Measurements from ENCODE around the gene CLPTM1. TPM values are rescaled to one million over a fixed set of nuclear protein-coding genes. Genes with fewer than 3 reads are reported as not detected.

CLPTM1 gene
- polyA plus RNA-seq, 1 of the 3 experiments (the other 2 are of a cell fraction): 86.5 TPM

GRCh38 chr19:44948763-44949374 is 6.3 kb upstream of the CLPTM1 start:
- H3K9me3 ChIP-seq: no peaks in the 10 kb centered on the region
- no peak overlapping the region for H3K27ac ChIP-seq (ENCODE audit: low read depth in 2 of 2, low read length in 1 of 2)
- H3K9me2 ChIP-seq: no peaks in the 10 kb centered on the region
- no peak overlapping the region for H3K9ac ChIP-seq
- no peak for DNase-seq
- no peaks in the 10 kb centered on the region for H4K20me1 ChIP-seq (ENCODE audit: insufficient read depth)
- H2AFZ ChIP-seq (ENCODE audit: low read depth): no peak overlapping the region
- WGBS (ENCODE audit: low lambda C conversion rate): 70% methylated on average over 2 of the region's 5 CpGs
- H3K4me1 ChIP-seq (ENCODE audit: control insufficient read depth in 1 of 2, insufficient read depth in 2 of 2, low read depth in 1 of 2, low read length in 1 of 2): peaks cover 0 to 5% of the 10 kb centered on the region in 2 experiments; a peak in 1 of 4 replicates
- H3K79me2 ChIP-seq (ENCODE audit: insufficient read depth): peaks cover 3% of the 10 kb centered on the region; the same call in 1 of the 2 replicates
- H3K4me3 ChIP-seq (ENCODE audit: low read depth in 2 of 2, low read length in 1 of 2): no peak overlapping the region
- CTCF ChIA-PET: interaction anchor here (0.5 to 10.2 kb wide), 3 partner anchors 39 to 575 kb away, joined by 4 to 131 read pairs (median 57); partner anchors contain the start of gene APOE
- POLR2A ChIA-PET: interaction anchor here (1.2 kb wide), 1 partner anchor 39 kb away, joined by 3 read pairs; no protein-coding TSS in a partner anchor
- no peak overlapping the region for H3K4me2 ChIP-seq
- H3F3A ChIP-seq (replicated peaks; ENCODE audit: insufficient read depth): peaks cover 5% of the 10 kb centered on the region
- TF ChIP-seq EP300 (IDR thresholded peaks at IDR 0.05; ENCODE audit: borderline replicate concordance in 1 of 2, low read depth in 1 of 2, low read length in 1 of 2) (no peak), USF2 (IDR thresholded peaks at IDR 0.05; ENCODE audit: borderline replicate concordance, low read depth, low read length) (no peak), RAD21 (IDR thresholded peaks at IDR 0.05; ENCODE audit: low read length) (no peak), MEF2A (IDR thresholded peaks at IDR 0.05; ENCODE audit: borderline replicate concordance, low read depth) (no peak), RFX5 (IDR thresholded peaks at IDR 0.05; ENCODE audit: low read length) (no peak), RXRA (IDR thresholded peaks at IDR 0.05; ENCODE audit: borderline replicate concordance, low read depth) (no peak), FOXM1 (IDR thresholded peaks at IDR 0.05; ENCODE audit: low read depth) (no peak), CHD2 (IDR thresholded peaks at IDR 0.05; ENCODE audit: low read length, partially characterized antibody) (no peak), JUND (IDR thresholded peaks at IDR 0.05) (no peak)
- H3K36me3 ChIP-seq (replicated peaks in 1 of 2; ENCODE audit: control insufficient read depth in 1 of 2, insufficient read depth in 2 of 2, low read length in 1 of 2): peaks cover 3 to 6% of the 10 kb centered on the region in 2 experiments
- no peaks in the 10 kb centered on the region for H3K27me3 ChIP-seq (ENCODE audit: insufficient read depth)

GRCh38 chr19:44949550-44949949 is 5.6 kb upstream of the CLPTM1 start:
- WGBS (ENCODE audit: low lambda C conversion rate): 82% methylated on average over 9 of the region's 9 CpGs
- DNase-seq: no peak
- Histone ChIP-seq H2AFZ (ENCODE audit: low read depth) (no peak overlapping the region), H3K27me3 (ENCODE audit: insufficient read depth) (no peaks in the 10 kb centered on the region), H3K9me3 (no peaks in the 10 kb centered on the region), H3K4me3 (ENCODE audit: low read depth in 2 of 2, low read length in 1 of 2) (no peak overlapping the region), H3K9me2 (no peaks in the 10 kb centered on the region), H3K79me2 (ENCODE audit: insufficient read depth) (peaks cover 3% of the 10 kb centered on the region; the same call in 1 of the 2 replicates), H3K36me3 (replicated peaks in 1 of 2; ENCODE audit: control insufficient read depth in 1 of 2, insufficient read depth in 2 of 2, low read length in 1 of 2) (peaks cover 3 to 6% of the 10 kb centered on the region in 2 experiments), H3F3A (replicated peaks; ENCODE audit: insufficient read depth) (peaks cover 8% of the 10 kb centered on the region), H3K4me2 (no peak overlapping the region), H3K27ac (ENCODE audit: low read depth in 2 of 2, low read length in 1 of 2) (no peak overlapping the region), H3K9ac (no peak overlapping the region), H4K20me1 (ENCODE audit: insufficient read depth) (no peaks in the 10 kb centered on the region), H3K4me1 (ENCODE audit: control insufficient read depth in 1 of 2, insufficient read depth in 2 of 2, low read depth in 1 of 2, low read length in 1 of 2) (peaks cover 0 to 5% of the 10 kb centered on the region in 2 experiments; a peak in 1 of 4 replicates)
- CTCF ChIA-PET: interaction anchor here (5.9 to 10.2 kb wide), 2 partner anchors 40 to 46 kb away, joined by 57 to 131 read pairs; partner anchors contain the start of gene APOE
- POLR2A ChIA-PET: interaction anchor here (1.2 kb wide), 1 partner anchor 40 kb away, joined by 3 read pairs; no protein-coding TSS in a partner anchor
- no peak for TF ChIP-seq TCF12 (IDR thresholded peaks at IDR 0.05)
- TF ChIP-seq YY1 (IDR thresholded peaks at IDR 0.05; ENCODE audit: low read depth): no peak
- TF ChIP-seq TAF1 (IDR thresholded peaks at IDR 0.05; ENCODE audit: borderline replicate concordance, low read depth, low read length): no peak
- no peak for TF ChIP-seq NFIC (IDR thresholded peaks at IDR 0.05; ENCODE audit: borderline replicate concordance)
- no peak for TF ChIP-seq ZBTB33 (IDR thresholded peaks at IDR 0.05; ENCODE audit: borderline replicate concordance, low read depth)
- TF ChIP-seq IRF3 (IDR thresholded peaks at IDR 0.05; ENCODE audit: low read depth, low read length): no peak
- no peak for TF ChIP-seq TEAD4 (IDR thresholded peaks at IDR 0.05; ENCODE audit: borderline replicate concordance, insufficient read depth)
- TF ChIP-seq CTCF (IDR thresholded peaks at IDR 0.05): no peak
- TF ChIP-seq ELF1 (IDR thresholded peaks at IDR 0.05): no peak
- no peak for TF ChIP-seq GABPA (IDR thresholded peaks at IDR 0.05; ENCODE audit: low read depth)
- no peak for TF ChIP-seq POLR2AphosphoS5 (IDR thresholded peaks at IDR 0.05; ENCODE audit: low read depth, low read length)
- TF ChIP-seq RXRA (IDR thresholded peaks at IDR 0.05; ENCODE audit: borderline replicate concordance, low read depth): no peak
- no peak for TF ChIP-seq GATA2 (CRISPR knock-in tag; IDR thresholded peaks at IDR 0.05)

Measured in SK-N-SH (cell line).